Pancreas (tissue), 10 donors: ENCODE results near the gene PRKAB1. TPM values are rescaled to one million over a fixed set of nuclear protein-coding genes. Genes with fewer than 3 reads are reported as not detected.

Source experiments
- ATAC-seq, 4 donors: fragments of 200-7000 bp; cut with Tn5 transposase; one replicate each; pipeline versions ENCODE4 v1.8.0 to v1.9.1; 2020; ENCODE audit warnings: mild to moderate bottlenecking in 4 of 4, moderate library complexity in 4 of 4
- DNase-seq, 6 donors: peaks; one replicate each; pipeline ENCODE4 v3.0.0-alpha.2; 2020
- FAIRE-seq: peaks from 2 replicates; lab custom pipeline; 2012; peaks lifted over from hg19 to GRCh38; lab: Jason Lieb, UNC
- H3K27ac ChIP-seq, 4 donors: fragments of 200-600 bp; sonication (generic); 1 replicate in 3 of 4; 2 replicates in 1 of 4; pipeline versions ENCODE4 v1.5.0 to v1.8.0; 2020
- H3K27me3 ChIP-seq, 4 donors: fragments of 200-600 bp; one replicate each; pipeline ENCODE4 v1.8.0; 2021
- H3K36me3 ChIP-seq, 3 donors: fragments of 200-600 bp; sonication (generic) in 1 of 3; one replicate each; pipeline versions ENCODE4 v1.5.0 to v1.8.0; 2020 to 2021
- H3K4me1 ChIP-seq, 3 donors: fragments of 200-600 bp; one replicate each; pipeline ENCODE4 v1.8.0; 2021
- H3K4me3 ChIP-seq, 4 donors: fragments of 200-600 bp; sonication (generic) in 2 of 4; one replicate each; pipeline versions ENCODE4 v1.5.0 to v1.8.0; 2020 to 2021
- H3K9me3 ChIP-seq, 4 donors: fragments of 200-600 bp; one replicate each; pipeline ENCODE4 v1.8.0; 2021
- WGBS, 2 donors: extraction: QIAGEN DNeasy Blood & Tissue Kit; methylation state at CpG; one replicate each; pipeline ENCODE4 v1.1.7; 2013; 5-methylcytosine and 5-hydroxymethylcytosine counted together
- intact Hi-C, 3 donors: fragments of 100-400 bp; cut with DNase I; formaldehyde crosslinking; loops; one replicate each; pipeline versions ENCODE4 v1.11.1 to v1.14.2; 2022
- polyA plus RNA-seq, 2 donors: library from polyadenylated mRNA; stranded (reverse); fragments of 200-250 nt; gene quantifications; one replicate each; pipeline ENCODE4 v1.2.3, GENCODE V29; 2013
- total RNA-seq, 6 donors: library from RNA; stranded (reverse); fragmentation: NEBNext Ultra II Directional in 4 of 6; extraction: Animal tissue kit (Norgen Biotek cat#: 25700) in 4 of 6; gene quantifications; one replicate each; pipeline versions ENCODE4 v1.2.1 to v1.2.4, GENCODE V29; 2021 to 2023
- TF ChIP-seq, protein P1 (sequence below), 4 donors: fragments of 200-600 bp; sonication (generic) in 3 of 4; IDR thresholded peaks; one replicate each; pipeline versions ENCODE4 v1.5.0 to v1.8.0; 2021; ENCODE audit warnings: antibody characterized with exemption in 4 of 4
- donor health status: healthy with polysubstance abuse.
- donor health status: DM: no; HTN: no; CAD: no; lungs with moderate emphysema.
- donor health status: DM: no; HTN: no; CAD: no.
- donor health status: control.
- donor health status: control.
- donor health status: Bipolar disorder and iron deficiency.
- donor health status: DM: yes; HTN: yes; CAD: no.
- donor health status: DM: no; HTN: no; CAD: no.
- donor health status: DM: no; HTN: no; CAD: no.
- donor health status: DM: yes; HTN: yes; CAD: no.

PRKAB1 gene
- total and polyA plus RNA-seq, 8 donors: 12.4 to 38.2 (median 20.5) TPM

GRCh38 chr12:119692997-119693396, 25.1 kb downstream of the PRKAB1 start:
- Histone ChIP-seq H3K4me3 (no peak overlapping the region), H3K4me1 (peaks cover 11 to 29% (median 22%) of the 10 kb centered on the region in 3 donors), H3K27me3 (no peaks in the 10 kb centered on the region), H3K27ac (peak overlapping the region; percentile 11 to 38 (median 24)), H3K9me3 (no peaks in the 10 kb centered on the region), H3K36me3 (no peaks in the 10 kb centered on the region)
- FAIRE-seq: peak; percentile 5
- peak in 4 of 6 donors; percentile 44 to 78 (median 61) for DNase-seq
- TF ChIP-seq, protein P1, sequence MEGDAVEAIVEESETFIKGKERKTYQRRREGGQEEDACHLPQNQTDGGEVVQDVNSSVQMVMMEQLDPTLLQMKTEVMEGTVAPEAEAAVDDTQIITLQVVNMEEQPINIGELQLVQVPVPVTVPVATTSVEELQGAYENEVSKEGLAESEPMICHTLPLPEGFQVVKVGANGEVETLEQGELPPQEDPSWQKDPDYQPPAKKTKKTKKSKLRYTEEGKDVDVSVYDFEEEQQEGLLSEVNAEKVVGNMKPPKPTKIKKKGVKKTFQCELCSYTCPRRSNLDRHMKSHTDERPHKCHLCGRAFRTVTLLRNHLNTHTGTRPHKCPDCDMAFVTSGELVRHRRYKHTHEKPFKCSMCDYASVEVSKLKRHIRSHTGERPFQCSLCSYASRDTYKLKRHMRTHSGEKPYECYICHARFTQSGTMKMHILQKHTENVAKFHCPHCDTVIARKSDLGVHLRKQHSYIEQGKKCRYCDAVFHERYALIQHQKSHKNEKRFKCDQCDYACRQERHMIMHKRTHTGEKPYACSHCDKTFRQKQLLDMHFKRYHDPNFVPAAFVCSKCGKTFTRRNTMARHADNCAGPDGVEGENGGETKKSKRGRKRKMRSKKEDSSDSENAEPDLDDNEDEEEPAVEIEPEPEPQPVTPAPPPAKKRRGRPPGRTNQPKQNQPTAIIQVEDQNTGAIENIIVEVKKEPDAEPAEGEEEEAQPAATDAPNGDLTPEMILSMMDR (IDR thresholded peaks at IDR 0.05): no peak
- peak; percentile 85 to 93 (median 90) for ATAC-seq
- WGBS, 2 donors: 4% methylated on average over 6 of the region's 6 CpGs
- intact Hi-C loops: no loop called here

GRCh38 chr12:119693511-119693910, 25.6 kb downstream of the PRKAB1 start:
- no peak for DNase-seq
- no peak overlapping the region for H3K4me3 ChIP-seq
- H3K27me3 ChIP-seq: no peaks in the 10 kb centered on the region
- H3K27ac ChIP-seq: peak overlapping the region in 3 of 4 donors; percentile 16 to 38 (median 31)
- TF ChIP-seq, protein P1 (IDR thresholded peaks at IDR 0.05): no peak
- H3K4me1 ChIP-seq: peaks cover 11 to 29% (median 22%) of the 10 kb centered on the region in 3 donors
- intact Hi-C loops: no loop called here
- 10 to 24% methylated on average over 1 of the region's 1 CpG for WGBS, 2 donors
- no peaks in the 10 kb centered on the region for H3K9me3 ChIP-seq
- FAIRE-seq: no peak
- H3K36me3 ChIP-seq: no peaks in the 10 kb centered on the region
- peak in 2 of 4 donors; percentile 20 to 22 for ATAC-seq

- whole genome bisulfite sequencing, 2 donors: 72 to 79% methylated on average over 6 of the region's 6 CpGs
Measured at GRCh38 chr12:119694111-119694510, 26.2 kb downstream of the PRKAB1 start.

DNA sequence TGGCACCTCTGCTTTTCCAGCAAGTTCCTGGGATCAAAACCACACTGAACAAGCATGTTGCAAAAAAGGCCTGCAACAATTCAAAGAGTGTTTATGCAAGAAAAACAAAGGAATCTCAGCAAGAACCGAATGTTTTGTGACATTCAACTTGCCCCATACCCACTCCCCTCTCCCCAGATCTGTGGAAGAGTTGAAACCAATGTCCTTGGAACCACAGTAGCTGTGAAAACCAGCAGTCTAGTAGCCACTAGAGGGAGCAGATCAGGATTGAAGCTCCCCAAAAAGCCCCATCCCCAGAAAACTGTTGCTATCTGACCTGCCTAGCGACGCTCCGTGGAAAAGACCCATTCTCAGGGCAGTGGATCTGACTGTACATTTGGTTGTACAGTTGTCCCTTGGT, 27.1 kb downstream of the PRKAB1 start:
- TF ChIP-seq, protein P1 (IDR thresholded peaks at IDR 0.05): no peak
- no peak for FAIRE-seq
- 77 to 78% methylated on average over 4 of the region's 4 CpGs for WGBS, 2 donors
- Histone ChIP-seq H3K27ac (no peak overlapping the region), H3K9me3 (no peaks in the 10 kb centered on the region), H3K4me3 (no peak overlapping the region), H3K4me1 (peaks cover 11 to 29% (median 22%) of the 10 kb centered on the region in 3 donors), H3K36me3 (no peaks in the 10 kb centered on the region), H3K27me3 (no peaks in the 10 kb centered on the region)
- no peak for DNase-seq
- no peak for ATAC-seq
- intact Hi-C loops: no loop called here

More at GRCh38 chr12:119694111-119694510, 26.2 kb downstream of the PRKAB1 start:
- no peaks in the 10 kb centered on the region for H3K36me3 ChIP-seq
- ATAC-seq (no peak), DNase-seq (no peak), FAIRE-seq (no peak)
- no peak overlapping the region for H3K27ac ChIP-seq
- intact Hi-C loops: no loop called here
- no peaks in the 10 kb centered on the region for H3K27me3 ChIP-seq
- TF ChIP-seq, protein P1 (IDR thresholded peaks at IDR 0.05): no peak
- peaks cover 11 to 29% (median 22%) of the 10 kb centered on the region in 3 donors for H3K4me1 ChIP-seq
- no peak overlapping the region for H3K4me3 ChIP-seq
- no peaks in the 10 kb centered on the region for H3K9me3 ChIP-seq

- Histone ChIP-seq H3K27ac (no peak overlapping the region), H3K4me3 (no peak overlapping the region), H3K9me3 (no peaks in the 10 kb centered on the region), H3K27me3 (no peaks in the 10 kb centered on the region), H3K4me1 (peaks cover 11 to 25% (median 22%) of the 10 kb centered on the region in 3 donors), H3K36me3 (no peaks in the 10 kb centered on the region)
- no peak for FAIRE-seq
- no peak for DNase-seq
- 74 to 79% methylated on average over 5 of the region's 5 CpGs for WGBS, 2 donors
- intact Hi-C loops: no loop called here
- TF ChIP-seq, protein P1 (IDR thresholded peaks at IDR 0.05): no peak
- ATAC-seq: no peak
Measured at GRCh38 chr12:119696943-119697342, 29.0 kb downstream of the PRKAB1 start.
